ENCODE data around the gene CDK18.

- no peak for TF ChIP-seq CTCF (IDR thresholded peaks at IDR 0.05)
- TF ChIP-seq POLR2A (IDR thresholded peaks at IDR 0.05), result no peak
Measured at GRCh38 chr1:205502111-205502810, 2.2 kb upstream of the CDK18 start.

Measured in uterus (tissue), 2 donors.